ENCODE results near the gene SEPHS1. TPM values are rescaled to one million over a fixed set of nuclear protein-coding genes. Genes with fewer than 3 reads are reported as not detected.

Gene SEPHS1
- total and polyA plus RNA-seq, 2 of the 8 experiments (the other 6 are each of a cell fraction or from before 2014, with no cell fraction given) = 270 to 683 TPM

GRCh38 chr10:13302821-13303555, 45.1 kb downstream of the SEPHS1 start:
- Histone ChIP-seq H3K27ac (ENCODE audit: low read depth, low read length) (no peak overlapping the region), H3K27me3 (replicated peaks in 1 of 4; ENCODE audit: control insufficient read depth in 3 of 4, extremely low read depth in 1 of 4, insufficient read depth in 3 of 4, low read length in 3 of 4) (no peaks in the 10 kb centered on the region; a peak in 3 of 7 replicates), H3K23ac (ENCODE audit: insufficient read length) (no peak overlapping the region), H2BK5ac (ENCODE audit: low read depth, low read length) (no peak overlapping the region), H3K79me2 (ENCODE audit: control insufficient read depth in 1 of 2, insufficient read depth in 2 of 2, low read length in 2 of 2) (no peaks in the 10 kb centered on the region), H3K9ac (replicated peaks in 1 of 4; ENCODE audit: extremely low read depth in 1 of 4, low read depth in 3 of 4, low read length in 3 of 4) (no peak overlapping the region), H4K5ac (ENCODE audit: insufficient read length, low read depth, low read length) (no peak overlapping the region), H2AFZ (ENCODE audit: low read length) (no peak overlapping the region), H3K23me2 (ENCODE audit: low read depth, low read length) (no peaks in the 10 kb centered on the region; the same call in 1 of the 2 replicates), H3K4ac (replicated peaks; ENCODE audit: insufficient read length, low read depth, low read length) (no peak overlapping the region), H3K4me1 (replicated peaks in 1 of 4; ENCODE audit: control insufficient read depth in 3 of 4, insufficient read depth in 4 of 4, low read length in 3 of 4) (peaks cover 0 to 6% (median 3%) of the 10 kb centered on the region in 4 experiments; a peak in 5 of 7 replicates), H3K14ac (ENCODE audit: insufficient read length) (no peak overlapping the region), H2BK20ac (ENCODE audit: low read length) (no peak overlapping the region), H3K36me3 (ENCODE audit: control insufficient read depth in 2 of 4, insufficient read depth in 4 of 4, low read length in 3 of 4) (no peaks in the 10 kb centered on the region), H3K56ac (replicated peaks; ENCODE audit: insufficient read length, low read depth, low read length) (no peak overlapping the region), H3K4me3 (ENCODE audit: extremely low read depth in 1 of 4, insufficient read depth in 2 of 4, low read depth in 3 of 4, low read length in 4 of 4) (no peak overlapping the region), H2AK5ac (ENCODE audit: low read depth, low read length) (no peak overlapping the region), H2BK120ac (replicated peaks; ENCODE audit: low read depth, low read length) (no peak overlapping the region), H3K79me1 (ENCODE audit: low read depth, low read length) (no peaks in the 10 kb centered on the region), H4K8ac (ENCODE audit: extremely low read depth, insufficient read depth, low read length) (no peak overlapping the region), H3K18ac (ENCODE audit: extremely low read depth, low read length) (no peak overlapping the region), H2BK12ac (ENCODE audit: low read depth, low read length) (no peak overlapping the region), H2BK15ac (ENCODE audit: low read length) (no peak overlapping the region), H3K4me2 (ENCODE audit: insufficient read depth in 1 of 2, low read depth in 2 of 2, low read length in 2 of 2) (no peak overlapping the region; a peak in 1 of 4 replicates), H3K9me3 (ENCODE audit: insufficient read depth in 2 of 2, low read depth in 1 of 2, low read length in 1 of 2) (no peaks in the 10 kb centered on the region), H4K20me1 (replicated peaks in 1 of 2; ENCODE audit: control insufficient read depth in 1 of 2, insufficient read depth in 2 of 2, low read length in 2 of 2) (no peaks in the 10 kb centered on the region), H4K91ac (replicated peaks; ENCODE audit: insufficient read length, low read length) (no peak overlapping the region)
- ChIA-PET POLR2A (ENCODE audit: partially characterized antibody) (interaction anchor here (0.6 to 6.3 kb wide), 19 partner anchors 10 to 203 kb away, joined by 3 to 92 read pairs (median 4); partner anchors contain the start of genes MCM10, OPTN and SEPHS1), CTCF (ENCODE audit: partially characterized antibody) (interaction anchor here (0.6 to 3.2 kb wide), 41 partner anchors 8 to 1698 kb away, joined by 3 to 25 read pairs (median 4); partner anchors contain the start of gene MCM10)
- 88% methylated on average over 22 of the region's 23 CpGs; no CpG with 5 or more reads in 1 of the 2 experiments for WGBS, 2 experiments (ENCODE audit: extremely low coverage in 1 of 2, insufficient coverage in 1 of 2, insufficient read length in 1 of 2, insufficient replicate concordance in 2 of 2, low coverage in 1 of 2, low lambda C conversion rate in 2 of 2, missing lambda C conversion rate in 1 of 2)
- no peak for DNase-seq (ENCODE audit: low read depth in 1 of 2, low spot score in 2 of 2)
- no peak for FAIRE-seq
- TF ChIP-seq RFX5 (IDR thresholded peaks at IDR 0.05; ENCODE audit: borderline replicate concordance, low read depth, low read length) = no peak
- TF ChIP-seq CHD1 (IDR thresholded peaks at IDR 0.05; ENCODE audit: low read depth, low read length) = no peak
- TF ChIP-seq SP4 (IDR thresholded peaks at IDR 0.05; ENCODE audit: low read length) = no peak
- TF ChIP-seq TAF1 (IDR thresholded peaks at IDR 0.05; ENCODE audit: low read depth, low read length) = no peak
- no peak for TF ChIP-seq PHF8 (conservative IDR thresholded peaks at IDR 0.05; ENCODE audit: low read depth, low read length)
- TF ChIP-seq BCL11A (IDR thresholded peaks at IDR 0.05; ENCODE audit: low read depth in 2 of 2, low read length in 2 of 2) = no peak
- no peak for TF ChIP-seq TCF12 (IDR thresholded peaks at IDR 0.05; ENCODE audit: low read depth, low read length)
- TF ChIP-seq NANOG (IDR thresholded peaks at IDR 0.05; ENCODE audit: insufficient read depth, low read depth, low read length, poor library complexity, severe bottlenecking) = no peak
- no peak for TF ChIP-seq ATF3 (IDR thresholded peaks at IDR 0.05; ENCODE audit: insufficient read depth, low read depth, low read length)
- TF ChIP-seq SRF (IDR thresholded peaks at IDR 0.05; ENCODE audit: low read depth, low read length) = no peak
- no peak for TF ChIP-seq SIN3A (conservative IDR thresholded peaks at IDR 0.05 in 1 of 2, IDR thresholded peaks at IDR 0.05 in 1 of 2; ENCODE audit: low read depth in 1 of 2, low read length in 2 of 2)
- no peak for TF ChIP-seq TBP (IDR thresholded peaks at IDR 0.05; ENCODE audit: low read depth, low read length)

Data from H1 (cell line).